H9 (cell line): Measurements from ENCODE around the gene UNCX. TPM values are rescaled to one million over a fixed set of nuclear protein-coding genes. Genes with fewer than 3 reads are reported as not detected.
"Not testable (repeated sequence)": the region's sequence is repeated elsewhere in the genome, so short reads cannot be mapped to it uniquely, and the experiment has no call there.

Experiments used
- DNase-seq: peaks from one replicate; pipeline ENCODE4 v3.0.0-alpha.2; 2017
- H2AFZ ChIP-seq: one replicate; pipeline ENCODE4 v1.6.1; 2013; ENCODE audit warnings: mild to moderate bottlenecking, low read length, control low read depth, moderate library complexity
- H2AK5ac ChIP-seq: 2 replicates; pipeline ENCODE4 v1.6.1; 2013; ENCODE audit warnings: low read length, control low read depth, mixed read lengths; ENCODE audit not compliant: insufficient read length
- H2BK120ac ChIP-seq: one replicate; pipeline ENCODE4 v1.6.1; 2013; ENCODE audit warnings: low read depth, mild to moderate bottlenecking, low read length, control low read depth, inconsistent platforms; ENCODE audit not compliant: poor library complexity, severe bottlenecking
- H2BK12ac ChIP-seq: 2 replicates; pipeline ENCODE4 v1.6.1; 2013; ENCODE audit warnings: low read length, control low read depth, mixed read lengths, low read depth; ENCODE audit not compliant: insufficient read length
- H2BK15ac ChIP-seq: 2 replicates; pipeline ENCODE4 v1.6.1; 2013; ENCODE audit warnings: low read depth, low read length, control low read depth
- H2BK20ac ChIP-seq: one replicate; pipeline ENCODE4 v1.6.1; 2013; ENCODE audit warnings: low read depth, mild to moderate bottlenecking, low read length, control low read depth, inconsistent platforms; ENCODE audit not compliant: poor library complexity, severe bottlenecking
- H2BK5ac ChIP-seq: 2 replicates; pipeline ENCODE4 v1.6.1; 2013; ENCODE audit warnings: low read length, control low read depth, mixed read lengths; ENCODE audit not compliant: insufficient read length
- H3K14ac ChIP-seq: 2 replicates; pipeline ENCODE4 v1.6.1; 2013; ENCODE audit warnings: low read length, control low read depth; ENCODE audit not compliant: insufficient read depth
- H3K18ac ChIP-seq: 2 replicates; pipeline ENCODE4 v1.6.1; 2013; ENCODE audit warnings: low read depth, mild to moderate bottlenecking, mixed read lengths, low read length, control low read depth; ENCODE audit not compliant: insufficient read length
- H3K23ac ChIP-seq: 2 replicates; pipeline ENCODE4 v1.6.1; 2013; ENCODE audit warnings: low read length, control low read depth, mixed read lengths, low read depth; ENCODE audit not compliant: insufficient read length
- H3K23me2 ChIP-seq: 2 replicates; pipeline ENCODE4 v1.6.1; 2013; ENCODE audit warnings: low read depth, mild to moderate bottlenecking, mixed read lengths, low read length, control low read depth; ENCODE audit not compliant: insufficient read length, poor library complexity, severe bottlenecking
- H3K27ac ChIP-seq: 2 replicates; pipeline ENCODE4 v1.5.1; 2013; ENCODE audit warnings: low read length, control low read depth, mixed read lengths, low read depth; ENCODE audit not compliant: insufficient read length
- H3K27me3 ChIP-seq: 2 replicates; pipeline ENCODE4 v1.6.1; 2013; ENCODE audit warnings: low read length, control low read depth, inconsistent platforms; ENCODE audit not compliant: insufficient read depth
- H3K4ac ChIP-seq: 2 replicates; pipeline ENCODE4 v1.6.1; 2013; ENCODE audit warnings: low read depth, mild to moderate bottlenecking, control low read depth, inconsistent platforms, low read length, moderate library complexity
- H3K4me1 ChIP-seq: 2 replicates; pipeline ENCODE4 v1.6.1; 2013; ENCODE audit warnings: low read length, control low read depth, inconsistent platforms; ENCODE audit not compliant: insufficient read depth
- H3K4me2 ChIP-seq: 2 replicates; pipeline ENCODE4 v1.6.1; 2013; ENCODE audit warnings: low read length, control low read depth, mixed read lengths; ENCODE audit not compliant: insufficient read length, insufficient read depth
- H3K56ac ChIP-seq: 2 replicates; pipeline ENCODE4 v1.6.1; 2013; ENCODE audit warnings: low read depth, mild to moderate bottlenecking, mixed read lengths, low read length, control low read depth; ENCODE audit not compliant: insufficient read length
- H3K79me1 ChIP-seq: 2 replicates; pipeline ENCODE4 v1.6.1; 2013; ENCODE audit warnings: low read depth, mild to moderate bottlenecking, moderate library complexity, low read length, control low read depth, inconsistent platforms; ENCODE audit not compliant: insufficient read depth, poor library complexity, severe bottlenecking
- H3K79me2 ChIP-seq: 2 replicates; pipeline ENCODE4 v1.6.1; 2013; ENCODE audit warnings: low read length, control low read depth, inconsistent platforms; ENCODE audit not compliant: insufficient read depth
- H3K9ac ChIP-seq: 2 replicates; pipeline ENCODE4 v1.6.1; 2013; ENCODE audit warnings: low read length, control low read depth, mixed read lengths; ENCODE audit not compliant: insufficient read length; ENCODE audit errors: extremely low read depth
- H3K9me3 ChIP-seq: one replicate; pipeline ENCODE4 v1.6.1; 2013; ENCODE audit warnings: low read depth, low read length, inconsistent platforms; ENCODE audit not compliant: control insufficient read depth
- H3T11ph ChIP-seq: one replicate; pipeline ENCODE4 v1.6.1; 2013; ENCODE audit warnings: mild to moderate bottlenecking, low read length, control low read depth, inconsistent platforms
- H4K20me1 ChIP-seq: one replicate; pipeline ENCODE4 v1.6.1; 2013; ENCODE audit not compliant: control insufficient read depth, insufficient read length, insufficient read depth
- H4K5ac ChIP-seq: 2 replicates; pipeline ENCODE4 v1.6.1; 2013; ENCODE audit warnings: low read depth, mild to moderate bottlenecking, mixed read lengths, low read length, control low read depth; ENCODE audit not compliant: insufficient read length
- H4K8ac ChIP-seq: replicated peaks from 2 replicates; pipeline ENCODE4 v1.6.1; 2013; ENCODE audit warnings: low read length, control low read depth, mixed read lengths, low read depth; ENCODE audit not compliant: insufficient read length
- H4K91ac ChIP-seq: 2 replicates; pipeline ENCODE4 v1.6.1; 2013; ENCODE audit warnings: low read depth, mild to moderate bottlenecking, moderate library complexity, mixed read lengths, low read length, control low read depth; ENCODE audit not compliant: insufficient read length
- H3K27ac Mint-ChIP-seq, 3 experiments: 2 replicates in 2 of 3; 3 replicates in 1 of 3; pipeline ENCODE4 v1.8.0; 2020 to 2021; ENCODE audit warnings: mixed read lengths in 3 of 3, mild to moderate bottlenecking in 1 of 3, moderate library complexity in 1 of 3
- H3K27me3 Mint-ChIP-seq: 2 replicates; pipeline ENCODE4 v1.8.0; 2021; ENCODE audit warnings: low read depth, mild to moderate bottlenecking, moderate library complexity, mixed read lengths
- H3K36me3 Mint-ChIP-seq, 3 experiments: 2 replicates in 2 of 3; 3 replicates in 1 of 3; pipeline ENCODE4 v1.8.0; 2020 to 2021; ENCODE audit warnings: low read depth in 3 of 3, mixed read lengths in 3 of 3; ENCODE audit not compliant: insufficient read depth in 1 of 3
- H3K4me1 Mint-ChIP-seq, 2 experiments: 2 replicates each; pipeline ENCODE4 v1.8.0; 2020; ENCODE audit warnings: mixed read lengths in 2 of 2
- H3K4me3 Mint-ChIP-seq, 2 experiments: 2 replicates in 1 of 2; 3 replicates in 1 of 2; pipeline ENCODE4 v1.8.0; 2020 to 2021; ENCODE audit warnings: mild to moderate bottlenecking in 2 of 2, mixed read lengths in 2 of 2, moderate library complexity in 1 of 2
- H3K9me3 Mint-ChIP-seq, 2 experiments: 2 replicates in 1 of 2; 3 replicates in 1 of 2; pipeline ENCODE4 v1.8.0; 2020; ENCODE audit warnings: mild to moderate bottlenecking in 2 of 2, mixed read lengths in 2 of 2, moderate library complexity in 1 of 2
- WGBS: extraction: QIAGEN DNeasy Blood & Tissue Kit; methylation state at CpG from one replicate; pipeline ENCODE4 v1.1.7; 2013; ENCODE audit warnings: missing lambda C conversion rate, low lambda C conversion rate, mixed read lengths; ENCODE audit not compliant: insufficient read length; ENCODE audit errors: extremely low coverage; 5-methylcytosine and 5-hydroxymethylcytosine counted together
- total RNA-seq: library from RNA; stranded (reverse); gene quantifications from 2 replicates; pipeline ENCODE4 v1.2.1, GENCODE V29; 2021
- TF ChIP-seq, protein P1 (sequence below): fragments of 200-600 bp; sonication (generic); conservative IDR thresholded peaks from 3 replicates; pipeline ENCODE4 v1.8.0; 2021; ENCODE audit warnings: antibody characterized with exemption, mild to moderate bottlenecking

The UNCX gene
- total RNA-seq, 1 experiment from 2014 or later: not detected

DNA sequence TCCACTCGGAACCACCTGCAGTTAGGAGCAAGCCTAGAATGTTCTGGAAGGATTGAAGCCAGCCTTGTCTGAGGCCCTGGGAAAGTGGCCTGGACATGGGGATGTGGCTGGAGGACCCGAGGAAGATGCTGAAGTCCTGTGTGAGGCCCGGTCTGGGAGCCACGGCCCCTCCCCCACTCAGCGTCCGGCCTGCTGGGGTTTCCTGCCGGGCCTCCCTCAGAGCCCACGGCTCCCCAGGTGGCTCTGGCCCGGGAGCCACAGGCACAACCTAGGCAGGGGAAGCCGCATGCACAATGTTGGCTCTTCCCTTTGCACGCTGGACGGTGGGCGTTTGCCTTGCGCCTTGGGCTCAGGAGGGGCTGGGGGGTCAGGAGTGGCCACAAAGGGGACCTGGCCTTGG is 39.0 kb downstream of the UNCX start:
- H4K20me1 ChIP-seq: peaks cover 2% of the 10 kb centered on the region
- no peak overlapping the region for H4K8ac ChIP-seq
- H2BK5ac ChIP-seq: no peak overlapping the region
- H3K9me3 ChIP-seq: no peaks in the 10 kb centered on the region
- Mint-ChIP-seq H3K4me3 (0 out of 5 replicates have a peak overlapping the region, but pooled peaks of 1 of the 2 experiments have one; percentile 29), H3K9me3 (peaks cover 6 to 7% of the 10 kb centered on the region in 2 experiments), H3K27ac (no peak overlapping the region), H3K36me3 (peaks cover 0 to 3% (median 0%) of the 10 kb centered on the region in 3 experiments; a peak in 1 of 7 replicates), H3K4me1 (no peaks in the 10 kb centered on the region), H3K27me3 (no peaks in the 10 kb centered on the region; the same call in 1 of the 2 replicates)
- no peak overlapping the region for H4K5ac ChIP-seq
- no peak overlapping the region for H3K27ac ChIP-seq
- no CpG with 5 or more reads among the region's 14 CpGs for WGBS
- no peak overlapping the region for H3T11ph ChIP-seq
- H3K23me2 ChIP-seq: no peaks in the 10 kb centered on the region
- DNase-seq: no peak
- no peak overlapping the region for H2BK15ac ChIP-seq
- H3K27me3 ChIP-seq: no peaks in the 10 kb centered on the region
- H2BK120ac ChIP-seq: no peak overlapping the region
- TF ChIP-seq, protein P1, sequence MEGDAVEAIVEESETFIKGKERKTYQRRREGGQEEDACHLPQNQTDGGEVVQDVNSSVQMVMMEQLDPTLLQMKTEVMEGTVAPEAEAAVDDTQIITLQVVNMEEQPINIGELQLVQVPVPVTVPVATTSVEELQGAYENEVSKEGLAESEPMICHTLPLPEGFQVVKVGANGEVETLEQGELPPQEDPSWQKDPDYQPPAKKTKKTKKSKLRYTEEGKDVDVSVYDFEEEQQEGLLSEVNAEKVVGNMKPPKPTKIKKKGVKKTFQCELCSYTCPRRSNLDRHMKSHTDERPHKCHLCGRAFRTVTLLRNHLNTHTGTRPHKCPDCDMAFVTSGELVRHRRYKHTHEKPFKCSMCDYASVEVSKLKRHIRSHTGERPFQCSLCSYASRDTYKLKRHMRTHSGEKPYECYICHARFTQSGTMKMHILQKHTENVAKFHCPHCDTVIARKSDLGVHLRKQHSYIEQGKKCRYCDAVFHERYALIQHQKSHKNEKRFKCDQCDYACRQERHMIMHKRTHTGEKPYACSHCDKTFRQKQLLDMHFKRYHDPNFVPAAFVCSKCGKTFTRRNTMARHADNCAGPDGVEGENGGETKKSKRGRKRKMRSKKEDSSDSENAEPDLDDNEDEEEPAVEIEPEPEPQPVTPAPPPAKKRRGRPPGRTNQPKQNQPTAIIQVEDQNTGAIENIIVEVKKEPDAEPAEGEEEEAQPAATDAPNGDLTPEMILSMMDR: no peak
- no peak overlapping the region for H4K91ac ChIP-seq
- H2BK12ac ChIP-seq: no peak overlapping the region
- no peaks in the 10 kb centered on the region for H3K4me1 ChIP-seq
- H2AFZ ChIP-seq: no peak overlapping the region
- no peak overlapping the region for H3K18ac ChIP-seq
- H3K79me2 ChIP-seq: no peaks in the 10 kb centered on the region
- H2BK20ac ChIP-seq: no peak overlapping the region
- no peak overlapping the region for H3K23ac ChIP-seq
- no peak overlapping the region for H3K14ac ChIP-seq
- no peak overlapping the region for H2AK5ac ChIP-seq
- H3K4me2 ChIP-seq: no peak overlapping the region
- H3K56ac ChIP-seq: no peak overlapping the region
- H3K4ac ChIP-seq: no peak overlapping the region
- H3K9ac ChIP-seq: no peak overlapping the region
- H3K79me1 ChIP-seq: no peaks in the 10 kb centered on the region

DNA sequence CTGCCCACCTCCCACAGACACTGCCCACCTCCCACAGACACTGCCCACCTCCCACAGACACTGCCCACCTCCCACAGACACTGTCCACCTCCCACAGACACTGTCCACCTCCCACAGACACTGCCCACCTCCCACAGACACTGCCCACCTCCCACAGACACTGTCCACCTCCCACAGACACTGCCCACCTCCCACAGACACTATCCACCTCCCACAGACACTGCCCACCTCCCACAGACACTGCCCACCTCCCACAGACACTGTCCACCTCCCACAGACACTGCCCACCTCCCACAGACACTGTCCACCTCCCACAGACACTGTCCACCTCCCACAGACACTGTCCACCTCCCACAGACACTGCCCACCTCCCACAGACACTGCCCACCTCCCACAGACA is 39.5 kb downstream of the UNCX start:
- H2BK15ac ChIP-seq, H3K4ac ChIP-seq, H4K20me1 ChIP-seq, H3K9ac ChIP-seq, H3K79me1 ChIP-seq, H3K23me2 ChIP-seq, H3K18ac ChIP-seq, H2BK5ac ChIP-seq, H4K5ac ChIP-seq, H3K4me1 ChIP-seq, H3K23ac ChIP-seq, H3T11ph ChIP-seq, H2BK20ac ChIP-seq, H2AFZ ChIP-seq, H3K27ac Mint-ChIP-seq, H3K79me2 ChIP-seq, H2BK12ac ChIP-seq, H2AK5ac ChIP-seq, H3K56ac ChIP-seq, H3K4me3 Mint-ChIP-seq, H4K91ac ChIP-seq, H3K14ac ChIP-seq, H3K9me3 Mint-ChIP-seq, H2BK120ac ChIP-seq, DNase-seq, H3K36me3 Mint-ChIP-seq, H3K27me3 Mint-ChIP-seq, H3K27ac ChIP-seq, H3K4me2 ChIP-seq, H3K27me3 ChIP-seq, H4K8ac ChIP-seq, H3K9me3 ChIP-seq, H3K4me1 Mint-ChIP-seq: not testable (repeated sequence)
